Muscle layer of duodenum (tissue), 2 donors: ENCODE data around the gene HBD.

Experiments
- H3K27ac ChIP-seq: one replicate; pipeline ENCODE4 v1.7.0; 2013; ENCODE audit warnings: mild to moderate bottlenecking, low read length
- H3K27me3 ChIP-seq: one replicate; pipeline ENCODE4 v1.7.0; 2013; ENCODE audit warnings: low read depth, mild to moderate bottlenecking, control low read depth, low read length
- H3K36me3 ChIP-seq, 2 donors: one replicate each; pipeline ENCODE4 v1.7.0; 2013; ENCODE audit warnings: low read length in 2 of 2, control low read depth in 1 of 2, mild to moderate bottlenecking in 1 of 2; ENCODE audit not compliant: insufficient read depth in 2 of 2, control insufficient read depth in 1 of 2
- H3K4me1 ChIP-seq, 2 donors: one replicate each; pipeline ENCODE4 v1.7.0; 2013; ENCODE audit warnings: low read length in 2 of 2, mild to moderate bottlenecking in 2 of 2, control low read depth in 1 of 2, moderate library complexity in 1 of 2; ENCODE audit not compliant: insufficient read depth in 2 of 2, control insufficient read depth in 1 of 2
- H3K4me3 ChIP-seq, 2 donors: one replicate each; pipeline ENCODE4 v1.7.0; 2013; ENCODE audit warnings: low read length in 2 of 2, low read depth in 1 of 2, mild to moderate bottlenecking in 1 of 2
- H3K9me3 ChIP-seq, 2 donors: one replicate each; pipeline ENCODE4 v1.7.0; 2013; ENCODE audit warnings: low read length in 2 of 2, control low read depth in 1 of 2, mild to moderate bottlenecking in 1 of 2; ENCODE audit not compliant: control insufficient read depth in 1 of 2
- donor health status: healthy.

The HBD gene

DNA sequence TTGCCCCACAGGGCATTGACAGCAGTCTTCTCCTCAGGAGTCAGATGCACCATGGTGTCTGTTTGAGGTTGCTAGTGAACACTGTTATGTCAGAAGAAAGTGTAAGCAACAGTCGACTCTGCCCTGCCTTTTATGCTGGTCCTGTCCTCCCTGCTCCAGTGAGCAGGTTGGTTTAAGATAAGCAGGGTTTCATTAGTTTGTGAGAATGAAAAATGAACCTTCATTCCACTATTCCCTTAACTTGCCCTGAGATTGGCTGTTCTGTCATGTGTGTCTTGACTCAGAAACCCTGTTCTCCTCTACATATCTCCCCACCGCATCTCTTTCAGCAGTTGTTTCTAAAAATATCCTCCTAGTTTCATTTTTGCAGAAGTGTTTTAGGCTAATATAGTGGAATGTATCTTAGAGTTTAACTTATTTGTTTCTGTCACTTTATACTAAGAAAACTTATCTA lies at the start of gene HBD:
TSS of gene HBD (minus strand) at position 103 of the 454 bp plus-strand sequence. CDS start at position 53, 50 bp downstream.
- no peaks in the 10 kb centered on the region for H3K36me3 ChIP-seq
- no peak within 1 kb of the TSS for H3K4me3 ChIP-seq
- H3K9me3 ChIP-seq = no peaks in the 10 kb centered on the region
- no peaks in the 10 kb centered on the region for H3K4me1 ChIP-seq
- no peaks in the 10 kb centered on the region for H3K27me3 ChIP-seq
- H3K27ac ChIP-seq = no peak within 1 kb of the TSS

DNA sequence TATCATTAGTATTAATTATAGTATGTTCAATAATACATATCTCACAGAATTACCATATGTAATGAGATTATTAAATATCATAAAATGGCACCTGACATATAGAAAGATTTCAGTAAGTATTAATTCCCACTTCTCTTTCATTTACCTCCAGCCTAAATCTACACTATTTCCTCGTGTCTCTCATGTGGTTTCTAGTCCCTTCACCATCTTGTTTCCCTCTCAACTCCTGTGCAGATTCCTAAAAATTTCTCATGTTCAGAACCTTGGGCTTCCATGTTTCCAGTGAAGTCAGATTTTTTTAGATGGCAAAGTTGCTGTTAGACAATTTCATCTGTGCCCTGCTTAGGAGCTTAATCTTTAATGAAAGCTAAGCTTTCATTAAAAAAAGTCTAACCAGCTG lies 49.6 kb upstream of the HBD start:
- no peak overlapping the region for H3K4me3 ChIP-seq
- H3K27ac ChIP-seq = no peak overlapping the region
- no peaks in the 10 kb centered on the region for H3K9me3 ChIP-seq
- H3K36me3 ChIP-seq = no peaks in the 10 kb centered on the region
- H3K27me3 ChIP-seq = no peaks in the 10 kb centered on the region
- H3K4me1 ChIP-seq = no peaks in the 10 kb centered on the region

DNA sequence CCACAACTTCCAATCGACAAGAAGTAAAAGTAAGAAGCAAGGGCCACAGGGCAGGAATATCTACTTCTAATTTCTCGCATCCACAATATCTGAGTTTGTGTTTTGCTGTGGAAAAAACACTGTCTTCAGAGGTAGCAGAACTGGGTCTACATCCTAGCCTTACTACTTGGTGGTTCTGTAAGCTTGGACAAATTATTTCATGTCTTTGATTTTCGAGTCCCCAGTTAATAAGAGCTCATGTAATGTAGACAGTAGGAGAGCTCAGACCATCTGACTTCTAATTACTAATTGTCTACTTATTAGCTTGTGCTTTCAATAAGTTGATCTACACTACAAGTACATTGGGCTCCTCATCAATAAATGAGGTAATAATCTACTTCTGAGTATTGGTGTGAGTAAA lies 48.8 kb upstream of the HBD start:
- Histone ChIP-seq H3K27me3 (no peaks in the 10 kb centered on the region), H3K4me3 (no peak overlapping the region), H3K4me1 (no peaks in the 10 kb centered on the region), H3K36me3 (no peaks in the 10 kb centered on the region), H3K27ac (no peak overlapping the region), H3K9me3 (no peaks in the 10 kb centered on the region)

DNA sequence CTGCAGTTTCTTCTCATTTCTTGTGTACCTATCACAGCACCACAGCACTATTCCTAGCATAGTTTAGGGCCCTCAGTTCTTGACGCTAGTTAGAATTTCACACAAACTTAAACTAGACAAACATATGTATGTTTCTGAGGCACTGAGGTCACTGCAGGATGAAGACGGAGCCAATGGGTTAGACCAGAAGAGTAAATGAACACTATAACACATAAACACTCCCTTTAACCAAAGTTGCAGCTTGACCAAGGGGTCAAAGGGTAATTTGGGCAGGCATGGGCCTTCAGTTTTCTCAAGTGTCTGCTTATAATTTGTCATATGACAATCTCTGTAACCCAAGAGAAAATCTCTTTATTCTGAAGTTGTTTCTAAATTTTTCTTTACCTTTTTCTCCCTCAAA lies 48.3 kb upstream of the HBD start:
- no peak overlapping the region for H3K27ac ChIP-seq
- H3K9me3 ChIP-seq = no peaks in the 10 kb centered on the region
- no peak overlapping the region for H3K4me3 ChIP-seq
- H3K36me3 ChIP-seq = no peaks in the 10 kb centered on the region
- H3K4me1 ChIP-seq = no peaks in the 10 kb centered on the region
- no peaks in the 10 kb centered on the region for H3K27me3 ChIP-seq

DNA sequence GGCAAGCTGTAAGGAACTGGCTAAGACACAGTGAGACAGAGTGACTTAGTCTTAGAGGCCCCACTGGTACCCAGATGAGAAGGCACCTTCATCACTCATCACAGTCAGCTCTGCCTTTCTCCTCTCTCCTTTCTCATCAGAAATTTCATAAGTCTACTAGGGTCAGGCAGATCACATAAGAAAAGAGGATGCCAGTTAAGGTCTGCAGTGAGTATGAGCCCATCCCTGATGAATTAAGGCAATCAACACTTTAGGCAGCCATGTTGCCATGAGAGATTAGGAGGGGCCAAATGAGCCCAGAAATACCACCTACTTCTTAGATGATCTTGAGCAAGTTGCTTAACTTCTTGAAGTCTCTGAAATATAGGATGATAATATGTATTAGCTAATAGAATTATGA lies 47.3 kb upstream of the HBD start:
- H3K9me3 ChIP-seq = no peaks in the 10 kb centered on the region
- no peaks in the 10 kb centered on the region for H3K4me1 ChIP-seq
- H3K27ac ChIP-seq = no peak overlapping the region
- no peak overlapping the region for H3K4me3 ChIP-seq
- no peaks in the 10 kb centered on the region for H3K27me3 ChIP-seq
- no peaks in the 10 kb centered on the region for H3K36me3 ChIP-seq

DNA sequence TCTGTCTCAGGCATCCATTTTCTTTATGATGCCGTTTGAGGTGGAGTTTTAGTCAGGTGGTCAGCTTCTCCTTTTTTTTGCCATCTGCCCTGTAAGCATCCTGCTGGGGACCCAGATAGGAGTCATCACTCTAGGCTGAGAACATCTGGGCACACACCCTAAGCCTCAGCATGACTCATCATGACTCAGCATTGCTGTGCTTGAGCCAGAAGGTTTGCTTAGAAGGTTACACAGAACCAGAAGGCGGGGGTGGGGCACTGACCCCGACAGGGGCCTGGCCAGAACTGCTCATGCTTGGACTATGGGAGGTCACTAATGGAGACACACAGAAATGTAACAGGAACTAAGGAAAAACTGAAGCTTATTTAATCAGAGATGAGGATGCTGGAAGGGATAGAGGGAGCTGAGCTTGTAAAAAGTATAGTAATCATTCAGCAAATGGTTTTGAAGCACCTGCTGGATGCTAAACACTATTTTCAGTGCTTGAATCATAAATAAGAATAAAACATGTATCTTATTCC lies 46.4 kb upstream of the HBD start:
- Histone ChIP-seq H3K27ac (no peak overlapping the region), H3K36me3 (no peaks in the 10 kb centered on the region), H3K4me3 (no peak overlapping the region), H3K4me1 (no peaks in the 10 kb centered on the region), H3K9me3 (no peaks in the 10 kb centered on the region), H3K27me3 (no peaks in the 10 kb centered on the region)

DNA sequence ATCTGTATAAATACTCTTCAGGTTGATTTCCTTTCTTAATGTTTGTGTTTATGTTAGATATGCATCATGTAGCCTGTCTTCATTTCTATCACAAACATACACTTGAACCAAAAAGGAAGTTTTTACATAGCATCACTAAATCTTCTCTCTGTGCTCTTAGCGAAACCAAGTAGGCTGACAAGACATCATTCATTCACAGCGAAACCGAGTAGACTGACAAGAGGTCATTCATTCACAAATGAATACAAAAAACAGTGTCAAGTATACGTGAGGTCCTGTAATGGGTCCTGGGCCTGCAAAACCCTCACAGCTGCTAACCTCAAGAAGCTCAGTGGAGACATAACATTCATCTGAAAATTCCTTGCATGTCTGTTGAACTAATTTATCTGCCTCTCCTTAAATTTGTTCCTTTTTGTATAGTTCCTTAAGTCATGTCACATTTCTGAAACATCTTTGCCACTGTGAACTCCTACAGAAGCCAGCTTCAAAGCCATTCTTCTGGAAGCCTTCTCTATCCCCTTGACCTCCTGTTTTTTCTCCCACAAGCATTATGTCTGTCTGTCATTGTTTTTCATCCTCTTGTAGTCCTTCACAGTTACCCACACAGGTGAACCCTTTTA lies 45.3 kb upstream of the HBD start:
- Histone ChIP-seq H3K27me3 (no peaks in the 10 kb centered on the region), H3K9me3 (no peaks in the 10 kb centered on the region), H3K4me3 (no peak overlapping the region), H3K4me1 (no peaks in the 10 kb centered on the region), H3K27ac (no peak overlapping the region), H3K36me3 (no peaks in the 10 kb centered on the region)

DNA sequence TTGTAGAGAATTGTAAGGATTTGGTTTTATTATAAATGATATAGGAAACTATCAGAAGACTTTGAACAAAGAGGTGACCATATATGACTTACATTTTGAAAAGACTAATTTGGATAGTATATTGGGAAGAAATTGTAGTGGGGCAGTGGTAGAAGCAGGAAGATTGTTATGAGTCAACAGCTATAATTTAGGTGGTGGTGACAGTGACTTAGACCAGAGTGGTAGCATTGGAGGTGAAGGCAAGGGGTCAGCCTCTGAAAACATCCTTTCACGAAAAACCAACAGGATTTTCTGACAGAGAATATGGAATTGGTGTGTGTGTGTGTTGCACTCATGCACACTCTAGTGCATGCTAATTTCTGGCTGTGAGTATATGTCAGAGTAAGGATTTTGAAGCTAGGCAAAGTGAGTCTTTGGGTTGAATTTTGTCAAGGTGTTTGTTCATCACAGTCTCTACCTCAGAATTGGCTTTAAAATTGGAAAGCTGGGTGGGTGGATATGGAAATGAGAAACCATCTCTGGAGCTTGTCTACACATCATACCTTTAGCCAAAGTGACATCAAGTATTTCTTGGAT lies 43.6 kb upstream of the HBD start:
- Histone ChIP-seq H3K36me3 (no peaks in the 10 kb centered on the region), H3K27ac (no peak overlapping the region), H3K9me3 (no peaks in the 10 kb centered on the region), H3K4me3 (no peak overlapping the region), H3K27me3 (no peaks in the 10 kb centered on the region), H3K4me1 (no peaks in the 10 kb centered on the region)

DNA sequence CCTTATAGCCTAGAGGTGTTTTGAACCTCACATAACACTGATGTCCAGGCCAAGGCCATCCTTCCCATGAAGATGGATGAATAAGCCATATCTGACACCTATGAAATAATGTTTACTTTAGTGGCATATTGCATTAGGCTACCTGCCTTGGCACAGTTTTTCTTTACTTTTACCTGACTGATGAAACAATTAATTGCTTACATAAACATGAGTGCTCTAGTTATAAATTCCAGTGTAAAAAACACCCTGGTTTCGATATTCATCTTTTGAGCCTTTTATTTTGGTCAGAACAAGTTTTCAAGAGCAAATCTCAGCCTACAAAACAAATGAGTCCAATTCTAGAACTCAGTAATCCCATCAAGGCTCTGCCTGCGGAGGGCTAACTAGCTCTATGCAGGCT lies 42.4 kb upstream of the HBD start:
- Histone ChIP-seq H3K27ac (no peak overlapping the region), H3K27me3 (no peaks in the 10 kb centered on the region), H3K36me3 (no peaks in the 10 kb centered on the region), H3K9me3 (no peaks in the 10 kb centered on the region), H3K4me1 (no peaks in the 10 kb centered on the region), H3K4me3 (no peak overlapping the region)

DNA sequence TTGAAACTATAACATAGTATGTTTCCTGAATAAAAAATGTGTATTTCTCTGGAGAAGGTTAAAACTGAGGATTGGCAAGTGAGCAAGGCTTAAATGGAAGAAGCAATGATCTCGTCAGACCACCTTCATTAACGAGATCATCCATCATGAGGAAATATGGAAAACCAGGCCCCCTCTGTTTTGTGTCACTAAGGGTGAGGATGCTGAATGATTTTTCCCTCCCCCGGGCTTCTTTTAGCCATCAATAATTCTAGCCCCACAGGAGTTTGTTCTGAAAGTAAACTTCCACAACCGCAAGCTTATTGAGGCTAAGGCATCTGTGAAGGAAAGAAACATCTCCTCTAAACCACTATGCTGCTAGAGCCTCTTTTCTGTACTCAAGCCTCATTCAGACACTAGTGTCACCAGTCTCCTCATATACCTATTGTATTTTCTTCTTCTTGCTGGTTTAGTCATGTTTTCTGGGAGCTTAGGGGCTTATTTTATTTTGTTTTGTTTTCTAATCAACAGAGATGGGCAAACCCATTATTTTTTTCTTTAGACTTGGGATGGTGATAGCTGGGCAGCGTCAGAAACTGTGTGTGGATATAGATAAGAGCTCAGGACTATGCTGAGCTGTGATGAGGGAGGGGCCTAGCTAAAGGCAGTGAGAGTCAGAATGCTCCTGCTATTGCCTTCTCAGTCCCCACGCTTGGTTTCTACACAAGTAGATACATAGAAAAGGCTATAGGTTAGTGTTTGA lies 41.3 kb upstream of the HBD start:
- no peak overlapping the region for H3K4me3 ChIP-seq
- H3K27ac ChIP-seq = no peak overlapping the region
- no peaks in the 10 kb centered on the region for H3K27me3 ChIP-seq
- H3K9me3 ChIP-seq = no peaks in the 10 kb centered on the region
- H3K36me3 ChIP-seq = no peaks in the 10 kb centered on the region
- H3K4me1 ChIP-seq = no peaks in the 10 kb centered on the region

DNA sequence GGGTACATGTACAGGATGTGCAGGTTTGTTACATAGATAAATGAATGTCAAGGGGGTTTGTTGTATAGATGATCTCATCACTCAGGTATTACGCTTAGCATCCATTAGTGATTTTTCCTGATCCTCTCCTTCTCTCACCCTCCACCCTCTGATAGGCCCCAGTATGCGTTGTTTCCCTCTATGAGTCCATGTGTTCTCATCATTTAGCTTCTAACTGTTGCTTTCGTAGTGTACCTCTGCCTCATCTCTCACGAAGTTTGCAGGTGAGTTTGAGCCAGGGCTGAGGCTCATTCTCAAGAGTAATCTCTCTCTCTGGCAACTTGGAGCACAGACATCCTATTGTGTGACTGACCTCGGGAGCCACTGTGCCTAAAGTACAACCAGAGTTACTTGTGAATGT lies 40.1 kb upstream of the HBD start:
- no peak overlapping the region for H3K4me3 ChIP-seq
- H3K27ac ChIP-seq = no peak overlapping the region
- no peaks in the 10 kb centered on the region for H3K4me1 ChIP-seq
- no peaks in the 10 kb centered on the region for H3K27me3 ChIP-seq
- H3K9me3 ChIP-seq = no peaks in the 10 kb centered on the region
- H3K36me3 ChIP-seq = no peaks in the 10 kb centered on the region
